ENCODE results near the gene CYTH1. TPM values are rescaled to one million over a fixed set of nuclear protein-coding genes. Genes with fewer than 3 reads are reported as not detected.

CYTH1 gene
- total RNA-seq, 2 donors from 2014 or later, result 23.1 to 27.4 TPM

GRCh38 chr17:78819402-78819801 is 37.3 kb upstream of the CYTH1 start:
- no peaks in the 10 kb centered on the region for H3K9me3 Mint-ChIP-seq
- no peak for DNase-seq
- Histone ChIP-seq H3K9ac (ENCODE audit: extremely low read depth, low read length, poor library complexity, severe bottlenecking) (no peak overlapping the region), H3K27me3 (ENCODE audit: control insufficient read depth, insufficient read depth, low read length, poor library complexity, severe bottlenecking) (no peaks in the 10 kb centered on the region), H3K4me3 (ENCODE audit: low read length) (no peak overlapping the region), H3K36me3 (ENCODE audit: control insufficient read depth, insufficient read depth, low read length) (peaks cover 80% of the 10 kb centered on the region), H3K27ac (ENCODE audit: low read depth, low read length) (no peak overlapping the region), H3K9me3 (ENCODE audit: control insufficient read depth, low read length) (no peaks in the 10 kb centered on the region), H3K4me1 (ENCODE audit: control insufficient read depth, insufficient read depth, low read length) (no peaks in the 10 kb centered on the region)
- 93 to 96% methylated on average over 7 to 8 of the region's 8 CpGs for WGBS, 2 experiments (ENCODE audit: insufficient coverage in 1 of 2, insufficient read length in 1 of 2)
- H3K27ac Mint-ChIP-seq, result no peak overlapping the region
- no peak for TF ChIP-seq CTCF (conservative IDR thresholded peaks at IDR 0.05)
- H3K4me1 Mint-ChIP-seq, result peaks cover 5% of the 10 kb centered on the region
- H3K27me3 Mint-ChIP-seq (ENCODE audit: insufficient read depth), result no peaks in the 10 kb centered on the region
- H3K4me3 Mint-ChIP-seq, result no peak overlapping the region
- peaks cover 75% of the 10 kb centered on the region for H3K36me3 Mint-ChIP-seq (ENCODE audit: low read depth)

GRCh38 chr17:78818932-78819331 is 36.9 kb upstream of the CYTH1 start:
- no peaks in the 10 kb centered on the region for H3K4me1 ChIP-seq (ENCODE audit: control insufficient read depth, insufficient read depth, low read length)
- no peak overlapping the region for H3K4me3 Mint-ChIP-seq
- no peak for TF ChIP-seq CTCF (conservative IDR thresholded peaks at IDR 0.05)
- H3K9ac ChIP-seq (ENCODE audit: extremely low read depth, low read length, poor library complexity, severe bottlenecking), result no peak overlapping the region
- no peak for DNase-seq
- peaks cover 75% of the 10 kb centered on the region for H3K36me3 Mint-ChIP-seq (ENCODE audit: low read depth)
- no peaks in the 10 kb centered on the region for H3K9me3 ChIP-seq (ENCODE audit: control insufficient read depth, low read length)
- H3K27ac ChIP-seq (ENCODE audit: low read depth, low read length), result no peak overlapping the region
- H3K4me1 Mint-ChIP-seq, result peaks cover 5% of the 10 kb centered on the region
- no peaks in the 10 kb centered on the region for H3K9me3 Mint-ChIP-seq
- H3K36me3 ChIP-seq (ENCODE audit: control insufficient read depth, insufficient read depth, low read length), result peaks cover 80% of the 10 kb centered on the region
- WGBS, 2 experiments (ENCODE audit: insufficient coverage in 1 of 2, insufficient read length in 1 of 2), result 94 to 97% methylated on average over 6 of the region's 6 CpGs
- H3K27ac Mint-ChIP-seq, result no peak overlapping the region
- H3K27me3 Mint-ChIP-seq (ENCODE audit: insufficient read depth), result no peaks in the 10 kb centered on the region
- H3K4me3 ChIP-seq (ENCODE audit: low read length), result no peak overlapping the region
- no peaks in the 10 kb centered on the region for H3K27me3 ChIP-seq (ENCODE audit: control insufficient read depth, insufficient read depth, low read length, poor library complexity, severe bottlenecking)

- Mint-ChIP-seq H3K27ac (no peak overlapping the region), H3K27me3 (ENCODE audit: insufficient read depth) (no peaks in the 10 kb centered on the region), H3K36me3 (ENCODE audit: low read depth) (peaks cover 75% of the 10 kb centered on the region), H3K4me3 (no peak overlapping the region), H3K4me1 (no peaks in the 10 kb centered on the region), H3K9me3 (no peaks in the 10 kb centered on the region)
- TF ChIP-seq CTCF (conservative IDR thresholded peaks at IDR 0.05), result no peak
- H3K4me1 ChIP-seq (ENCODE audit: control insufficient read depth, insufficient read depth, low read length), result no peaks in the 10 kb centered on the region
- no peaks in the 10 kb centered on the region for H3K27me3 ChIP-seq (ENCODE audit: control insufficient read depth, insufficient read depth, low read length, poor library complexity, severe bottlenecking)
- peaks cover 80% of the 10 kb centered on the region for H3K36me3 ChIP-seq (ENCODE audit: control insufficient read depth, insufficient read depth, low read length)
- no peaks in the 10 kb centered on the region for H3K9me3 ChIP-seq (ENCODE audit: control insufficient read depth, low read length)
- no peak for DNase-seq
- 93 to 97% methylated on average over 19 of the region's 19 CpGs for WGBS, 2 experiments (ENCODE audit: insufficient coverage in 1 of 2, insufficient read length in 1 of 2)
- no peak overlapping the region for H3K9ac ChIP-seq (ENCODE audit: extremely low read depth, low read length, poor library complexity, severe bottlenecking)
- H3K4me3 ChIP-seq (ENCODE audit: low read length), result no peak overlapping the region
- no peak overlapping the region for H3K27ac ChIP-seq (ENCODE audit: low read depth, low read length)
Observed at GRCh38 chr17:78818152-78818846, 36.2 kb upstream of the CYTH1 start.

Data from endodermal cell (in vitro differentiated cells).